ENCODE results near the gene VSIG1. TPM values are rescaled to one million over a fixed set of nuclear protein-coding genes. Genes with fewer than 3 reads are reported as not detected.

VSIG1 gene
- total and polyA plus RNA-seq, 8 donors: 0.58 to 402 (median 116) TPM

DNA sequence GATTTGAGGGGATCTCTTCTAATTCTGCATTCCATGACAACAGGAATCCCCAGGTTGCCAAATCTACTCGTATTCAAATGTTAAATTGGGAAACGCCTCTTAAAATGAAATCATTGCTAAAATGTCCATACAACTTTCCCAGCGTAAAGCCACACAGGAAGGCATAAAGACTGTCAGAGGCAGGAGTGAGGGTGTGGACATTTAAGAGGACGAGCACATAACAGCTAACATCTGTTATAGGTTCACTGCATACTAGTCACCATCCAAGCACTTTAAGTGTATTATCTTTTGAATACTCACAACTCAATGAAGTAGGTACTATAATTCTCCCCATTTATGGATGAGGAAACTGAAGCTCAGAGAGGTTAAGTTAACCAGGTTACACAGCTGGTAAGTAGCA, 82.3 kb downstream of the VSIG1 start:
- Histone ChIP-seq H3K9me3 (no peaks in the 10 kb centered on the region), H3K4me3 (no peak overlapping the region), H3K27ac (no peak overlapping the region), H3K4me1 (no peaks in the 10 kb centered on the region), H3K36me3 (peaks cover 0 to 19% (median 10%) of the 10 kb centered on the region in 4 donors), H3K27me3 (no peaks in the 10 kb centered on the region)
- TF ChIP-seq POLR2AphosphoS5 (IDR thresholded peaks at IDR 0.05): no peak
- no peak for TF ChIP-seq EP300 (IDR thresholded peaks at IDR 0.05)
- TF ChIP-seq POLR2A (IDR thresholded peaks at IDR 0.05): no peak
- TF ChIP-seq, protein P1, sequence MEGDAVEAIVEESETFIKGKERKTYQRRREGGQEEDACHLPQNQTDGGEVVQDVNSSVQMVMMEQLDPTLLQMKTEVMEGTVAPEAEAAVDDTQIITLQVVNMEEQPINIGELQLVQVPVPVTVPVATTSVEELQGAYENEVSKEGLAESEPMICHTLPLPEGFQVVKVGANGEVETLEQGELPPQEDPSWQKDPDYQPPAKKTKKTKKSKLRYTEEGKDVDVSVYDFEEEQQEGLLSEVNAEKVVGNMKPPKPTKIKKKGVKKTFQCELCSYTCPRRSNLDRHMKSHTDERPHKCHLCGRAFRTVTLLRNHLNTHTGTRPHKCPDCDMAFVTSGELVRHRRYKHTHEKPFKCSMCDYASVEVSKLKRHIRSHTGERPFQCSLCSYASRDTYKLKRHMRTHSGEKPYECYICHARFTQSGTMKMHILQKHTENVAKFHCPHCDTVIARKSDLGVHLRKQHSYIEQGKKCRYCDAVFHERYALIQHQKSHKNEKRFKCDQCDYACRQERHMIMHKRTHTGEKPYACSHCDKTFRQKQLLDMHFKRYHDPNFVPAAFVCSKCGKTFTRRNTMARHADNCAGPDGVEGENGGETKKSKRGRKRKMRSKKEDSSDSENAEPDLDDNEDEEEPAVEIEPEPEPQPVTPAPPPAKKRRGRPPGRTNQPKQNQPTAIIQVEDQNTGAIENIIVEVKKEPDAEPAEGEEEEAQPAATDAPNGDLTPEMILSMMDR (IDR thresholded peaks at IDR 0.05): no peak
- intact Hi-C loops (cut with DNase I; ENCODE audit: low total_unique reads): no loop called here
- WGBS, 5 donors: 66 to 83% (median 80%) methylated on average over 4 of the region's 4 CpGs
- no peak for DNase-seq

Other genes starting within 250 kb of the VSIG1 start
- gene MID2, start 219.2 kb upstream of the VSIG1 start, total RNA-seq: 100 to 1,000 TPM in 1 of 5 donors, 10 to 100 TPM in 3, under 1 TPM in 1; 0.58 to 162 (median 26.8) TPM
- 1 to 10 TPM; 2.2 to 4.4 (median 2.3) TPM for gene MID2, start 219.2 kb upstream of the VSIG1 start, polyA plus RNA-seq
- not detected for gene TEX13B, start 62.7 kb upstream of the VSIG1 start, total RNA-seq
- not detected for gene TEX13B, start 62.7 kb upstream of the VSIG1 start, polyA plus RNA-seq
- gene PSMD10, start 46.5 kb downstream of the VSIG1 start, total RNA-seq: 10 to 100 TPM in 4 of 5 donors, not detected in 1; 10.4 to 65.7 (median 11.8) TPM
- gene PSMD10, start 46.5 kb downstream of the VSIG1 start, polyA plus RNA-seq: 10 to 100 TPM; 25.4 to 41.0 (median 38.5) TPM
- 10 to 100 TPM in 3 of 5 donors, 1 to 10 TPM in 1, not detected in 1; 9.0 to 69.2 (median 26.0) TPM for gene ATG4A, start 46.7 kb downstream of the VSIG1 start, total RNA-seq
- 10 to 100 TPM; 10.1 to 22.0 (median 19.1) TPM for gene ATG4A, start 46.7 kb downstream of the VSIG1 start, polyA plus RNA-seq

Data from stomach (tissue), 9 donors.